HL-60 (cell line): ENCODE results near the gene NSUN2.

ENCODE experiments used
- DNase-seq, 2 experiments: peaks; one replicate each; pipeline ENCODE4 v3.0.0-alpha.2; 2010 to 2020; ENCODE audit warnings: low read depth in 1 of 2, low spot score in 1 of 2
- H3K27ac ChIP-seq: fragments of 250-450 bp; sonication (Bioruptor Pico); replicated peaks from 2 replicates; pipeline ENCODE4 v1.5.1; 2020; ENCODE audit warnings: mild to moderate bottlenecking, moderate library complexity
- H3K27me3 ChIP-seq: fragments of 250-450 bp; sonication (Bioruptor Pico); 2 replicates; pipeline ENCODE4 v1.5.1; 2021; ENCODE audit warnings: mild to moderate bottlenecking, moderate library complexity; ENCODE audit not compliant: insufficient read depth, poor library complexity, severe bottlenecking
- H3K4me3 ChIP-seq: replicated peaks from 2 replicates; pipeline ENCODE4 v1.5.1; 2011; ENCODE audit warnings: mild to moderate bottlenecking, control low read depth, low read length; ENCODE audit not compliant: insufficient read depth
- CTCF ChIP-seq: IDR thresholded peaks from one replicate; pipeline ENCODE4 v1.5.1; 2011; ENCODE audit warnings: low read length, control low read depth, inconsistent platforms; ENCODE audit not compliant: insufficient read depth
- GABPA ChIP-seq: IDR thresholded peaks from 2 replicates; pipeline ENCODE4 v1.6.1; 2012; ENCODE audit warnings: low read depth
- POLR2AphosphoS5 ChIP-seq: IDR thresholded peaks from 2 replicates; pipeline ENCODE4 v1.6.1; 2012; ENCODE audit warnings: low read depth
- REST ChIP-seq: IDR thresholded peaks from 2 replicates; pipeline ENCODE4 v1.6.1; 2012; ENCODE audit warnings: low read depth; ENCODE audit not compliant: insufficient replicate concordance
- SPI1 ChIP-seq: IDR thresholded peaks from 2 replicates; pipeline ENCODE4 v1.6.1; 2012; ENCODE audit warnings: low read depth, mild to moderate bottlenecking, borderline replicate concordance

NSUN2 gene

GRCh38 chr5:6584727-6585126 is 48.1 kb downstream of the NSUN2 start:
- peaks cover 42% of the 10 kb centered on the region for H3K27me3 ChIP-seq
- DNase-seq, result no peak
- TF ChIP-seq CTCF, result no peak
- TF ChIP-seq REST, result no peak
- TF ChIP-seq GABPA, result no peak
- TF ChIP-seq SPI1, result no peak
- TF ChIP-seq POLR2AphosphoS5, result no peak
- no peak overlapping the region for H3K4me3 ChIP-seq
- no peak overlapping the region for H3K27ac ChIP-seq

GRCh38 chr5:6584101-6584645 is 48.7 kb downstream of the NSUN2 start:
- H3K4me3 ChIP-seq, result no peak overlapping the region
- DNase-seq, result no peak
- H3K27me3 ChIP-seq, result peaks cover 42% of the 10 kb centered on the region
- TF ChIP-seq POLR2AphosphoS5 (no peak), GABPA (no peak), SPI1 (no peak), REST (no peak), CTCF (no peak)
- no peak overlapping the region for H3K27ac ChIP-seq

GRCh38 chr5:6583049-6583880 is 49.6 kb downstream of the NSUN2 start:
- H3K27me3 ChIP-seq, result peaks cover 42% of the 10 kb centered on the region

More at GRCh38 chr5:6583049-6583880, 49.6 kb downstream of the NSUN2 start:
- TF ChIP-seq CTCF (no peak), POLR2AphosphoS5 (no peak), GABPA (no peak), REST (no peak), SPI1 (no peak)
- Histone ChIP-seq H3K4me3 (no peak overlapping the region), H3K27ac (no peak overlapping the region)
- no peak for DNase-seq
